HepG2 (cell line): ENCODE data around the gene FAM174C. TPM values are rescaled to one million over a fixed set of nuclear protein-coding genes. Genes with fewer than 3 reads are reported as not detected.

ENCODE experiments used
- ETV6 ChIP-seq: sonication (generic); formaldehyde crosslinking; conservative IDR thresholded peaks from 2 replicates; pipeline ENCODE4 v1.4.0; 2020; ENCODE audit warnings: missing genetic modification reagents
- FOSL1 ChIP-seq: sonication (generic); formaldehyde crosslinking; IDR thresholded peaks from 2 replicates; pipeline ENCODE4 v1.9.0; 2021; ENCODE audit warnings: missing genetic modification reagents, borderline replicate concordance
- FOXK1 ChIP-seq: sonication (generic); formaldehyde crosslinking; IDR thresholded peaks from 2 replicates; pipeline ENCODE4 v1.4.0; 2020; ENCODE audit warnings: low read depth, missing genetic modification reagents, borderline replicate concordance
- GABPB1 ChIP-seq: IDR thresholded peaks from 2 replicates; pipeline ENCODE4 v1.6.1; 2016; ENCODE audit warnings: mild to moderate bottlenecking, missing genetic modification reagents, moderate library complexity, missing compliant biosample characterization
- GATAD1 ChIP-seq: IDR thresholded peaks from 2 replicates; pipeline ENCODE4 v1.6.1; 2016; ENCODE audit warnings: missing genetic modification reagents, missing compliant biosample characterization
- JUN ChIP-seq: sonication (generic); formaldehyde crosslinking; IDR thresholded peaks from 2 replicates; pipeline ENCODE4 v1.4.0; 2020; ENCODE audit warnings: mild to moderate bottlenecking, missing genetic modification reagents
- KLF9 ChIP-seq: IDR thresholded peaks from 2 replicates; pipeline ENCODE4 v1.6.1; 2016; ENCODE audit warnings: low read depth
- SIN3A ChIP-seq: IDR thresholded peaks from 2 replicates; pipeline ENCODE4 v1.6.1; 2011; ENCODE audit warnings: low read depth, mild to moderate bottlenecking, control low read depth, low read length, borderline replicate concordance
- SIN3B ChIP-seq: fragments of 150-350 bp; IDR thresholded peaks from 2 replicates; pipeline ENCODE4 v1.6.1; 2014; ENCODE audit warnings: low read length
- SRSF9 ChIP-seq: fragments of 200-400 bp; formaldehyde crosslinking; IDR thresholded peaks from 2 replicates; pipeline ENCODE4 v1.6.1; 2018; ENCODE audit warnings: borderline replicate concordance, mild to moderate bottlenecking, low read depth, low read length; ENCODE audit not compliant: insufficient read depth, poor library complexity, severe bottlenecking
- ZFX ChIP-seq: sonication (generic); formaldehyde crosslinking; IDR thresholded peaks from 2 replicates; pipeline ENCODE4 v1.4.0; 2020; ENCODE audit warnings: mild to moderate bottlenecking, low read depth, missing genetic modification reagents, moderate library complexity
- polyA plus RNA-seq, 8 experiments: library from polyadenylated mRNA; depleted of rRNA in 3 of 8; stranded (reverse) in 7 of 8; unstranded in 1 of 8; fragments of >200 nt; fragmentation: Illumina TruSeq in 4 of 8; extraction: Trizol in 4 of 8; gene quantifications; 2 replicates each; pipeline versions ENCODE4 v1.2.1 to v1.2.3, GENCODE V29; 2011 to 2016; ENCODE audit warnings: low read depth in 4 of 8, missing spikeins in 1 of 8, mixed read lengths in 1 of 8; ENCODE audit not compliant: insufficient read depth in 1 of 8
- total RNA-seq, 5 experiments: library from RNA; depleted of rRNA; stranded (reverse); fragments of >200 nt; fragmentation: Illumina TruSeq; extraction: Trizol; gene quantifications; 2 replicates each; pipeline ENCODE4 v1.2.3, GENCODE V29; 2016; ENCODE audit warnings: low read depth in 1 of 5
- TF ChIP-seq, protein P1 (sequence below): sonication (generic); formaldehyde crosslinking; IDR thresholded peaks from 2 replicates; pipeline ENCODE4 v1.5.1; 2020; ENCODE audit warnings: mild to moderate bottlenecking, moderate library complexity, missing genetic modification reagents
- TF ChIP-seq, protein P2 (sequence below): sonication (generic); formaldehyde crosslinking; conservative IDR thresholded peaks from 2 replicates; pipeline ENCODE4 v1.4.0; 2020; ENCODE audit warnings: mild to moderate bottlenecking, missing genetic modification reagents, moderate library complexity
- TF ChIP-seq, protein P3 (sequence below): sonication (generic); formaldehyde crosslinking; conservative IDR thresholded peaks from 2 replicates; pipeline ENCODE4 v1.4.0; 2020; ENCODE audit warnings: missing genetic modification reagents
- TF ChIP-seq, protein P4 (sequence below): sonication (generic); formaldehyde crosslinking; IDR thresholded peaks from 2 replicates; pipeline ENCODE4 v1.5.0; 2020; ENCODE audit warnings: missing genetic modification reagents
- TF ChIP-seq, protein P5 (sequence below): sonication (generic); formaldehyde crosslinking; IDR thresholded peaks from 2 replicates; pipeline ENCODE4 v1.5.1; 2020; ENCODE audit warnings: mild to moderate bottlenecking, missing genetic modification reagents, moderate library complexity
- TF ChIP-seq, protein P6 (sequence below): sonication (generic); formaldehyde crosslinking; IDR thresholded peaks from 2 replicates; pipeline ENCODE4 v1.4.0; 2020; ENCODE audit warnings: missing genetic modification reagents

FAM174C gene
- total and polyA plus RNA-seq, 2 of the 13 experiments (the other 11 are each of a cell fraction or from before 2014, with no cell fraction given) = 19.5 to 31.3 TPM

DNA sequence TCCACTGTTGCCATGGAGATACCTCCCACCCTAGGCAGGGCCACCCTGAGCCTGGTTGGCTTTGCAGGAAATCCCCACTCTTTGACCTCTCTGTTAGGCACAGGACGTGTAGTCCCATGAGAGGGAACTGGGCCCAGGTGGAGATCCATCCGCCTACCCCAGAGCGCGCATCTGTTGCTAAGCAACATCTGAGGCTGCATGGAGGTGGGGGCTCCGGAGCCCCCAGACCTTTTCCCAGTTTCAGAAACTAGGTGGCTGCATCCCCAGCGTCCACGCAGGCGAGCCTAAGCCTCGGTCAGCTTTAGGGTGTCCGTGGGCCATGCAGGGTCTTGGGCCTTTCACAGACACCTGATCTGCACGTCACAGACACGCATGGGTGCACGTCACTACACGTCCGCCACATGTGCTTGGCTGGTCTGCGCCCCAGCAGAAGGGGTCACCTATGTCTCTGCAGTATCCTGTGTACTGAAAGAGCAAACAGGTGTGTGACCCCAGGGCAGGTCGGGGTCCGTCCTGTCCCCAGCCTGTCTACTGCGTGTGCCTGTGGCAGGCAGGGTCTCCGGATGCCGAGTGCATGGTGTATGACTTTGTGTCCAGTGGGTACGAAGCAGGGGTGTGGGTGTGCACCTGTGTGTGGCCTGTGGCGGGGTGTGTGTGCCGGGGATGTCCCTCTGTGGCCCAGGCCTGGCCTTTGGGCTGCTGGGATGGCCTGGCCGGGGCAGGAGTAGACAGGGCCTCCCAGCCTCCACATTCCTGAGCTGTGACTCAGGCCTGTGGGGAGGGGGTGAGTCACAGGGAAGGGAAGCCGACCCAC lies 10.3 kb upstream of the FAM174C start (continued):
- TF ChIP-seq, protein P1, sequence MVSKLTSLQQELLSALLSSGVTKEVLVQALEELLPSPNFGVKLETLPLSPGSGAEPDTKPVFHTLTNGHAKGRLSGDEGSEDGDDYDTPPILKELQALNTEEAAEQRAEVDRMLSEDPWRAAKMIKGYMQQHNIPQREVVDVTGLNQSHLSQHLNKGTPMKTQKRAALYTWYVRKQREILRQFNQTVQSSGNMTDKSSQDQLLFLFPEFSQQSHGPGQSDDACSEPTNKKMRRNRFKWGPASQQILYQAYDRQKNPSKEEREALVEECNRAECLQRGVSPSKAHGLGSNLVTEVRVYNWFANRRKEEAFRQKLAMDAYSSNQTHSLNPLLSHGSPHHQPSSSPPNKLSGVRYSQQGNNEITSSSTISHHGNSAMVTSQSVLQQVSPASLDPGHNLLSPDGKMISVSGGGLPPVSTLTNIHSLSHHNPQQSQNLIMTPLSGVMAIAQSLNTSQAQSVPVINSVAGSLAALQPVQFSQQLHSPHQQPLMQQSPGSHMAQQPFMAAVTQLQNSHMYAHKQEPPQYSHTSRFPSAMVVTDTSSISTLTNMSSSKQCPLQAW (CRISPR knock-in tag) = 0 out of 2 replicates have a peak, but pooled peaks have one; percentile 35
- TF ChIP-seq GABPB1 (CRISPR knock-in tag) (peak; percentile 72), SIN3A (no peak; the same call in 1 of the 2 replicates), FOXK1 (CRISPR knock-in tag) (peak; percentile 42; the same call in 1 of the 2 replicates), JUN (peak; percentile 99), KLF9 (CRISPR knock-in tag) (no peak), FOSL1 (CRISPR knock-in tag) (peak; percentile 99), SRSF9 (no peak), ETV6 (no peak), SIN3B (no peak), ZFX (peak; percentile 93), GATAD1 (CRISPR knock-in tag) (peak; percentile 62)
- TF ChIP-seq, protein P2, sequence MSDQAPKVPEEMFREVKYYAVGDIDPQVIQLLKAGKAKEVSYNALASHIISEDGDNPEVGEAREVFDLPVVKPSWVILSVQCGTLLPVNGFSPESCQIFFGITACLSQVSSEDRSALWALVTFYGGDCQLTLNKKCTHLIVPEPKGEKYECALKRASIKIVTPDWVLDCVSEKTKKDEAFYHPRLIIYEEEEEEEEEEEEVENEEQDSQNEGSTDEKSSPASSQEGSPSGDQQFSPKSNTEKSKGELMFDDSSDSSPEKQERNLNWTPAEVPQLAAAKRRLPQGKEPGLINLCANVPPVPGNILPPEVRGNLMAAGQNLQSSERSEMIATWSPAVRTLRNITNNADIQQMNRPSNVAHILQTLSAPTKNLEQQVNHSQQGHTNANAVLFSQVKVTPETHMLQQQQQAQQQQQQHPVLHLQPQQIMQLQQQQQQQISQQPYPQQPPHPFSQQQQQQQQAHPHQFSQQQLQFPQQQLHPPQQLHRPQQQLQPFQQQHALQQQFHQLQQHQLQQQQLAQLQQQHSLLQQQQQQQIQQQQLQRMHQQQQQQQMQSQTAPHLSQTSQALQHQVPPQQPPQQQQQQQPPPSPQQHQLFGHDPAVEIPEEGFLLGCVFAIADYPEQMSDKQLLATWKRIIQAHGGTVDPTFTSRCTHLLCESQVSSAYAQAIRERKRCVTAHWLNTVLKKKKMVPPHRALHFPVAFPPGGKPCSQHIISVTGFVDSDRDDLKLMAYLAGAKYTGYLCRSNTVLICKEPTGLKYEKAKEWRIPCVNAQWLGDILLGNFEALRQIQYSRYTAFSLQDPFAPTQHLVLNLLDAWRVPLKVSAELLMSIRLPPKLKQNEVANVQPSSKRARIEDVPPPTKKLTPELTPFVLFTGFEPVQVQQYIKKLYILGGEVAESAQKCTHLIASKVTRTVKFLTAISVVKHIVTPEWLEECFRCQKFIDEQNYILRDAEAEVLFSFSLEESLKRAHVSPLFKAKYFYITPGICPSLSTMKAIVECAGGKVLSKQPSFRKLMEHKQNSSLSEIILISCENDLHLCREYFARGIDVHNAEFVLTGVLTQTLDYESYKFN (CRISPR knock-in tag) = peak; percentile 77
- TF ChIP-seq, protein P3, sequence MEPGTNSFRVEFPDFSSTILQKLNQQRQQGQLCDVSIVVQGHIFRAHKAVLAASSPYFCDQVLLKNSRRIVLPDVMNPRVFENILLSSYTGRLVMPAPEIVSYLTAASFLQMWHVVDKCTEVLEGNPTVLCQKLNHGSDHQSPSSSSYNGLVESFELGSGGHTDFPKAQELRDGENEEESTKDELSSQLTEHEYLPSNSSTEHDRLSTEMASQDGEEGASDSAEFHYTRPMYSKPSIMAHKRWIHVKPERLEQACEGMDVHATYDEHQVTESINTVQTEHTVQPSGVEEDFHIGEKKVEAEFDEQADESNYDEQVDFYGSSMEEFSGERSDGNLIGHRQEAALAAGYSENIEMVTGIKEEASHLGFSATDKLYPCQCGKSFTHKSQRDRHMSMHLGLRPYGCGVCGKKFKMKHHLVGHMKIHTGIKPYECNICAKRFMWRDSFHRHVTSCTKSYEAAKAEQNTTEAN (CRISPR knock-in tag) = 0 out of 2 replicates have a peak, but pooled peaks have one; percentile 27
- TF ChIP-seq, protein P4, sequence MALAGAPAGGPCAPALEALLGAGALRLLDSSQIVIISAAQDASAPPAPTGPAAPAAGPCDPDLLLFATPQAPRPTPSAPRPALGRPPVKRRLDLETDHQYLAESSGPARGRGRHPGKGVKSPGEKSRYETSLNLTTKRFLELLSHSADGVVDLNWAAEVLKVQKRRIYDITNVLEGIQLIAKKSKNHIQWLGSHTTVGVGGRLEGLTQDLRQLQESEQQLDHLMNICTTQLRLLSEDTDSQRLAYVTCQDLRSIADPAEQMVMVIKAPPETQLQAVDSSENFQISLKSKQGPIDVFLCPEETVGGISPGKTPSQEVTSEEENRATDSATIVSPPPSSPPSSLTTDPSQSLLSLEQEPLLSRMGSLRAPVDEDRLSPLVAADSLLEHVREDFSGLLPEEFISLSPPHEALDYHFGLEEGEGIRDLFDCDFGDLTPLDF = no peak
- TF ChIP-seq, protein P5, sequence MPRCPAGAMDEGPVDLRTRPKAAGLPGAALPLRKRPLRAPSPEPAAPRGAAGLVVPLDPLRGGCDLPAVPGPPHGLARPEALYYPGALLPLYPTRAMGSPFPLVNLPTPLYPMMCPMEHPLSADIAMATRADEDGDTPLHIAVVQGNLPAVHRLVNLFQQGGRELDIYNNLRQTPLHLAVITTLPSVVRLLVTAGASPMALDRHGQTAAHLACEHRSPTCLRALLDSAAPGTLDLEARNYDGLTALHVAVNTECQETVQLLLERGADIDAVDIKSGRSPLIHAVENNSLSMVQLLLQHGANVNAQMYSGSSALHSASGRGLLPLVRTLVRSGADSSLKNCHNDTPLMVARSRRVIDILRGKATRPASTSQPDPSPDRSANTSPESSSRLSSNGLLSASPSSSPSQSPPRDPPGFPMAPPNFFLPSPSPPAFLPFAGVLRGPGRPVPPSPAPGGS (CRISPR knock-in tag) = peak; percentile 53; the same call in 1 of the 2 replicates
- TF ChIP-seq, protein P6, sequence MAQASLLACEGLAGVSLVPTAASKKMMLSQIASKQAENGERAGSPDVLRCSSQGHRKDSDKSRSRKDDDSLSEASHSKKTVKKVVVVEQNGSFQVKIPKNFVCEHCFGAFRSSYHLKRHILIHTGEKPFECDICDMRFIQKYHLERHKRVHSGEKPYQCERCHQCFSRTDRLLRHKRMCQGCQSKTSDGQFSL (CRISPR knock-in tag) = 0 out of 2 replicates have a peak, but pooled peaks have one; percentile 33
